ENCODE results near the gene C5orf47. TPM values are rescaled to one million over a fixed set of nuclear protein-coding genes. Genes with fewer than 3 reads are reported as not detected.

Gene C5orf47
- total RNA-seq, 1 donor from 2014 or later = not detected

Other genes starting within 250 kb of the C5orf47 start
- 37.2 and 40.6 TPM in 2 replicates for gene CPEB4, start 100.8 kb upstream of the C5orf47 start, total RNA-seq
- 0.09 and 0.38 TPM in 2 replicates for gene NSG2, start 56.5 kb downstream of the C5orf47 start, total RNA-seq

Data from astrocyte (in vitro differentiated cells and primary cell).